Common myeloid progenitor, CD34-positive (primary cell): ENCODE measurements around the gene TMEM175.
"Not testable (repeated sequence)": the region's sequence is repeated elsewhere in the genome, so short reads cannot be mapped to it uniquely, and the experiment has no call there.

Source experiments
- CTCF ChIA-PET: fragments of 350-600 bp; sonication (Branson Sonifier 250); formaldehyde crosslinking; loops from one replicate; lab custom pipeline; 2021; ENCODE audit warnings: antibody characterized with exemption; lab: Charles Lee
- POLR2A ChIA-PET: fragments of 350-600 bp; sonication (Branson Sonifier 250); formaldehyde crosslinking; loops from one replicate; lab custom pipeline; 2021; ENCODE audit warnings: antibody characterized with exemption; lab: Charles Lee
- DNase-seq, 3 donors: peaks; one replicate each; pipeline versions ENCODE4 v3.0.0 to v3.0.0-alpha.2; 2013
- H3K27ac ChIP-seq, 2 experiments: 1 replicate in 1 of 2; 2 replicates in 1 of 2; pipeline ENCODE4 v1.7.0; 2013; ENCODE audit warnings: inconsistent platforms in 2 of 2, low read length in 2 of 2, mild to moderate bottlenecking in 2 of 2, low read depth in 1 of 2, moderate library complexity in 1 of 2; ENCODE audit not compliant: severe bottlenecking in 2 of 2, insufficient read depth in 1 of 2, poor library complexity in 1 of 2
- H3K27me3 ChIP-seq, 5 experiments: replicated peaks in 2 of 5; 1 replicate in 3 of 5; 2 replicates in 2 of 5; pipeline versions ENCODE4 v1.6.1 to v1.7.0; 2013; ENCODE audit warnings: low read length in 4 of 5, mild to moderate bottlenecking in 2 of 5, moderate library complexity in 2 of 5, inconsistent platforms in 1 of 5; ENCODE audit not compliant: insufficient read depth in 5 of 5, control insufficient read depth in 4 of 5
- H3K36me3 ChIP-seq, 4 experiments: 1 replicate in 2 of 4; 2 replicates in 2 of 4; pipeline versions ENCODE4 v1.6.1 to v1.7.0; 2013; ENCODE audit warnings: low read length in 3 of 4, control low read depth in 1 of 4, mild to moderate bottlenecking in 1 of 4; ENCODE audit not compliant: control insufficient read depth in 4 of 4, insufficient read depth in 4 of 4
- H3K4me1 ChIP-seq, 4 experiments: 1 replicate in 3 of 4; 2 replicates in 1 of 4; pipeline versions ENCODE4 v1.6.1 to v1.7.1; 2013; ENCODE audit warnings: low read length in 3 of 4, mild to moderate bottlenecking in 3 of 4, control low read depth in 1 of 4, inconsistent platforms in 1 of 4, moderate library complexity in 1 of 4; ENCODE audit not compliant: control insufficient read depth in 4 of 4, insufficient read depth in 4 of 4; ENCODE audit errors: control extremely low read depth in 1 of 4
- H3K4me3 ChIP-seq, 7 experiments: 1 replicate in 4 of 7; 2 replicates in 3 of 7; pipeline versions ENCODE4 v1.5.1 to v1.7.0; 2013; ENCODE audit warnings: mild to moderate bottlenecking in 7 of 7, low read length in 6 of 7, moderate library complexity in 6 of 7, inconsistent platforms in 2 of 7, low read depth in 2 of 7, control low read depth in 1 of 7; ENCODE audit not compliant: insufficient read depth in 4 of 7, control insufficient read depth in 1 of 7; ENCODE audit errors: extremely low read depth in 1 of 7
- H3K9me3 ChIP-seq, 5 experiments: 1 replicate in 4 of 5; 2 replicates in 1 of 5; pipeline versions ENCODE4 v1.6.1 to v1.7.1; 2013; ENCODE audit warnings: low read length in 4 of 5, mild to moderate bottlenecking in 2 of 5, inconsistent platforms in 1 of 5, low read depth in 1 of 5, moderate library complexity in 1 of 5; ENCODE audit not compliant: control insufficient read depth in 4 of 5, insufficient read depth in 2 of 5; ENCODE audit errors: control extremely low read depth in 1 of 5
- WGBS: methylation state at CpG from one replicate; pipeline ENCODE4 v1.1.5; 2013; ENCODE audit not compliant: insufficient coverage; 5-methylcytosine and 5-hydroxymethylcytosine counted together

TMEM175 gene

DNA sequence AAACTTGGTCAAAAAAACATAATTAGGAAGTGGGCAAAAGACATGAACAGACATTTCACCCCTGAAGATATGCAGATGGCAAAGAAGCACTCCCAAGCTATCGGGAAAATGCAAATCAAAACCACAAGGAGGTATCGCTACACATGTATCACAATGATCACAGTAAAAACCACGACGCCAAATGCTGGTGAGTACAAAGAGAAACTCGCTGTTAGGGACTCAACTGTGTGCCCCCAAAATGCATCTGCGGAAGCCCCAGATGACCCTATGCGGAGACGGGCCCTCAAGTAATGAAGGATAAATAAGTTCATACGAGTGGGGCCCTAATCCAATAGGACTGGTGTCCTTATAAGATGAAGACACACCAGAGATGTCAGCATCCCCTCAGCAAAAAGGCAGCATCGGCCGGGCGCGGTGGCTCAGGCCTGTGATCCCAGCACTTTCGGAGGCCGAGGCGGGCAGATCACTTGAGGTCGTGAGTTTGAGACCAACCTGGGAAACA is 10.4 kb upstream of the TMEM175 start:
- Histone ChIP-seq H3K27ac (no peak overlapping the region), H3K4me3 (no peak overlapping the region), H3K9me3 (peaks cover 0 to 3% (median 0%) of the 10 kb centered on the region in 5 experiments), H3K36me3 (peaks cover 0 to 2% (median 0%) of the 10 kb centered on the region in 4 experiments), H3K4me1 (peaks cover 16 to 25% (median 19%) of the 10 kb centered on the region in 4 experiments), H3K27me3 (no peaks in the 10 kb centered on the region)
- CTCF ChIA-PET = interaction anchor here (1.2 kb wide), 1 partner anchor 65 kb away, joined by 4 read pairs; the partner anchor contains the start of gene IDUA
- 91% methylated on average over 12 of the region's 17 CpGs for WGBS
- POLR2A ChIA-PET = no interaction called here
- peak in 2 of 3 donors; percentile 31 to 50 for DNase-seq

DNA sequence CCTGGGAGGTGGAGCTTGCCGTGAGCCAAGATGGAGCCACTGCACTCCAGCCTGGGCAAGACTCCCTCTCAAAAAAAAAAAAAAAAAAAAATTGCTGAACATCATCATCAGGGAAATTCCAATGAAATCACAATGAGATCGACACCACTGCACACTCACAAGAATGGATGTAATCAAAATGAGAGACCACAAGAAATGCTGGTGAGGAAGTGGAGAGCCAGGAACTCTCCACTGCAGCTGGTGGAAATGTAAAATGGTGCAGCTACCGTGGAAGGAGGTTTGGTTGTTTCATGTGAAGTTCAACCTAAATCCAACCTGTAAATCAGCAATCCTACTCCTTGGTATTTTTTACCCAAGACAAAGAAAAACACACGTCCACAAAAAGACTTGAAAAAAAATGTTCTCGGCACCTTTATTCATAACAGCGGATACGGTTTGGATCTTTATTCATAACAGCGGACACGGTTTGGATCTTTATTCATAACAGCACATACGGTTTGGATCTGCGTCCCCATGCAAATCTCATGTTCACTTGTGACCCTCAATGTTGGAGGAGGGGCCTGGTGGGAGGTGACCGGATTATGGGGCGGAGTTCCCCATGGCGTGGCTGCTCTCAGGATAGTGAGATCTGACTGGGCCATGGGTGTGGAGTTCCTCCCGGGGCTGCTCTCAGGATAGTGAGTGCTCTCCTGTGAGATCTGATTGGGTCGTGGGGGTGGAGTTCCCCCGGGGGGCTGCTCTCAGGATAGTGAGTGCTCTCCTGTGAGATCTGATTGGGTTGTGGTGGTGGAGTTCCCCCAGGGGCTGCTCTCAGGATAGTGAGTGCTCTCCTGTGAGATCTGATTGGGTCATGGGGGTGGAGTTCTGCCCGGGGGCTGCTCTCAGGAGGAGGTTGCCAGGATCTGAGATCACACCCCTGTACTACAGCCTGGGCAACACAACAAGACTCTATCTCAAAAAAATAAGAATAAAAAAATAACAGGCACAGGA is 7.9 kb upstream of the TMEM175 start:
- ChIA-PET POLR2A (no interaction called here), CTCF (interaction anchor here (1.2 kb wide), 1 partner anchor 63 kb away, joined by 4 read pairs; the partner anchor contains the start of gene IDUA)
- Histone ChIP-seq H3K9me3 (no peaks in the 10 kb centered on the region), H3K27me3 (no peaks in the 10 kb centered on the region), H3K4me3 (no peak overlapping the region), H3K36me3 (peaks cover 0 to 5% (median under 1%) of the 10 kb centered on the region in 4 experiments), H3K4me1 (peaks cover 15 to 25% (median 20%) of the 10 kb centered on the region in 4 experiments), H3K27ac (no peak overlapping the region)
- peak in 2 of 3 donors; percentile 78 to 79 for DNase-seq
- WGBS = 94% methylated on average over 10 of the region's 18 CpGs

DNA sequence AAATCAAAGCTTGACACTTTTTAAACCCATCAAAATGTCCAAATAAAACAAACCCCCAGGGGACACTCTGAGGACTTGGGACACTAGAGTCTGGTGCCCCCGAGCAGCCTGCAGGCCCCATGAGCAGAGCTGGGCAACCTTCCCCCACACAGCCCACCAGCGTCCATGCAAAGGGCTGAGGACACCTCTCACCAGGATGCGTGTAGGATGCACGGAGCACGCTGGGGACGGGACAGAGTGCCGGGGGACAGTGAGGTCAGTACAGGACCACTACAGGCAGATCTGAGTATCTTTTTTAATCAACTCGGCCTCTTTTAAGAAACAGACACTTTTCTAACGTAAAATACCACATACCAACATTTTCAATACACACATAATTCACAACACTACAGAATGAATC is 7.1 kb upstream of the TMEM175 start:
- H3K27ac ChIP-seq = peak overlapping the region in 1 of 2 experiments; percentile 40
- ChIA-PET CTCF (no interaction called here), POLR2A (no interaction called here)

DNA sequence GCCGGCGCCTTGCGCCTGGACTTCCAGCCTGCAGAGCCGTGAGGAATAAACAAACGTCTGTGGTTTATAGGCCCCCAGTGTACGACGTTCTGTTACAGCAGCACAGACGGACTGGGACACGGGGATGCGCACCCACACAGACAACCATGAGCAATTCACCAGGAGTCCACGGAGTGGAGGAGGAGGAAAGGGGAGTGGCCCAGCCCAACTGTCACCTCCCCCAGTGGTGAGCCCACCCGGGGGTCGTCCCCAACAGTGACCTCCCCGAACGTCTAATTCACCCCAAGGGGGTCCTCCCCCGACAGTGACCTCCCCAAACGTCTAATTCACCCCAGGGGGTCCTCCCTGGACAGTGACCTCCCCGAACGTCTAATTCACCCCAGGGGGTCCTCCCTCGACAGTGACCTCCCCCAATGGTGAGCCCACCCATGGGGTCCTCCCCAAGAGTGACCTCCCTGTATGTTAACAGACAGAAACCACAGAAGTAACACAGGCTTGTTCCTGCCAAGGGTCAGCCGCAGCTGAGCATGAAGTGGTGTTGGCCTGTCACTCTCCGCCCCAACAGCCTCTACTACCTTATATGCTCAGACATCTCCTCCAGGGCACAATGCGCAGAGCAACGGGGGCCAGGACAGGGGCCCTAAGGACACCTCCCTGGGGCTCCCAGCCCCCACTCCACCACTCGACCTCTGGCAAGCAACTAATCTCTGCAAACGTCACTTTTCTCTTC is 6.3 kb upstream of the TMEM175 start:
- peaks cover 20 to 35% (median 30%) of the 10 kb centered on the region in 4 experiments for H3K4me1 ChIP-seq
- CTCF ChIA-PET = no interaction called here

More for the DNA sequence above, 7.1 kb upstream of the TMEM175 start:
- H3K36me3 ChIP-seq = peaks cover 0 to 5% (median under 1%) of the 10 kb centered on the region in 4 experiments
- no peaks in the 10 kb centered on the region for H3K9me3 ChIP-seq
- H3K27me3 ChIP-seq = no peaks in the 10 kb centered on the region
- 98% methylated on average over 7 of the region's 9 CpGs for WGBS
- DNase-seq = no peak
- H3K4me3 ChIP-seq = no peak overlapping the region
- H3K4me1 ChIP-seq = peaks cover 15 to 28% (median 23%) of the 10 kb centered on the region in 4 experiments

DNA sequence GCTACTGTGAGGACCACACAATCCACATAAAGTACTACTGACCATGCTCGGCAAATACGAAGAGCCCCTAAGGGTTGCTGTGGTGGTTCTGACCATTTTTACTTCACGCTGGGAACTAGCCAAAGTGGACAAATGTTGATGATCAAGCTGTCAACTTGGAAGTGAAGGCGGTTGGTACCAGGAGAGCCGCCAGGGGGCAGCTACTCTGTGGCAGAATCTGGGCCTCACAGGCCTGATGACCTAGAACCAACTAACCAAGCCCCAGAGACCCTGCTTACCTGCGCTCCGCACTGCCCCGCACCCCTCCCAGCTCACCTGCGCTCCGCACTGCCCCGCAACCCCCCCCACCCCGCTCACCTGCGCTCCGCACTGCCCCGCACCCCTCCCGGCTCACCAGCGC is 5.7 kb upstream of the TMEM175 start:
- H3K27ac ChIP-seq = no peak overlapping the region
- ChIA-PET POLR2A (no interaction called here), CTCF (no interaction called here)
- peaks cover 0 to 5% (median under 1%) of the 10 kb centered on the region in 4 experiments for H3K36me3 ChIP-seq
- WGBS = 100% methylated on average over 6 of the region's 17 CpGs
- H3K9me3 ChIP-seq = no peaks in the 10 kb centered on the region
- H3K4me1 ChIP-seq = peaks cover 22 to 40% (median 35%) of the 10 kb centered on the region in 4 experiments
- no peak for DNase-seq
- H3K27me3 ChIP-seq = no peaks in the 10 kb centered on the region
- H3K4me3 ChIP-seq = no peak overlapping the region

More for the DNA sequence above, 6.3 kb upstream of the TMEM175 start:
- Histone ChIP-seq H3K4me3 (no peak overlapping the region), H3K9me3 (no peaks in the 10 kb centered on the region), H3K36me3 (peaks cover 0 to 5% (median under 1%) of the 10 kb centered on the region in 4 experiments), H3K27ac (peak overlapping the region in 1 of 2 experiments; percentile 40), H3K27me3 (no peaks in the 10 kb centered on the region)
- POLR2A ChIA-PET = no interaction called here
- no peak for DNase-seq
- 95% methylated on average over 22 of the region's 26 CpGs for WGBS

DNA sequence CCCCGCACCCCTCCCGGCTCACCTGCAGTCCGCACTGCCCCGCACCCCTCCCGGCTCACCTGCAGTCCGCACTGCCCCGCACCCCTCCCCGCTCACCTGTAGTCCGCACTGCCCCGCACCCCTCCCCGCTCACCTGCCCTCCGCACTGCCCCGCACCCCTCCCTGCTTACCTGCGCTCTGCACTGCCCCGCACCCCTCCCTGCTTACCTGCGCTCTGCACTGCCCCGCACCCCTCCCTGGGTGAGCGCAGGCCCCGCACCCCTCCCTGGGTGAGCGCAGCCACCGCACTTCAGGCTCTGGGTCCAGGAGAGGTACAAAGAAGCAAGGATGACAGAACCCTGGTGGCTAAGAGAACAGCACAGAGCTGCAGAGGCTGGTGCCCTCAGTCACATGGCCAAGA is 4.7 kb upstream of the TMEM175 start:
- 96% methylated on average over 15 of the region's 21 CpGs for WGBS

More for the DNA sequence above, 4.7 kb upstream of the TMEM175 start:
- H3K4me1 ChIP-seq = peaks cover 15 to 34% (median 28%) of the 10 kb centered on the region in 4 experiments
- DNase-seq, POLR2A ChIA-PET, CTCF ChIA-PET, H3K27ac ChIP-seq, H3K36me3 ChIP-seq, H3K27me3 ChIP-seq, H3K9me3 ChIP-seq, H3K4me3 ChIP-seq: not testable (repeated sequence)
